NCI-H187 treated with DMSO at 0.1 percent for 48 hours (cell line): Measurements from ENCODE around the gene MTCL1.
A peak's percentile ranks its signal among the peaks of the same experiment; 100 is the strongest.
"Not testable (repeated sequence)": the region's sequence is repeated elsewhere in the genome, so short reads cannot be mapped to it uniquely, and the experiment has no call there.

Experiments used
- DNase-seq: peaks from one replicate; lab custom pipeline; 2025; lab: John Stamatoyannopoulos, UW

The MTCL1 gene

DNA sequence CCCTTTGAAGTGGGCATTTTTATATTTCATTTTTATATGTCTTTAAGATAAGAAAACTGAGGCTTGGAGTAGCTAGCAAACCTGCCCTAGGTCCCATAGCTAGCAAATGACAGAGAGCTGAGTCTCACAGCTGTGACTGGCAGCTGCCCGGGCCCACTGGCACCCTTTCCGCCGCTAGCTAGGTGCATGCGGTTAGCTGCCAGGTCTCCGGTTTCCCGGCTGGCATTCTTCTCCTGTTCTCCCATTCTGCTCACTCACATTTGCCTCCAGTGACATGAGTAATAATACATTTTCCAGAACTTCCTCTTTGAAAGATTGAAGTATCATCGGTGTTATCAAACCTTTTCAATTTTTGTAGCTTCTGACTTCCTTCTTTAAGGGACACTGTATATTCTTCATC is 38.7 kb downstream of the MTCL1 start:
- DNase-seq, result no peak

DNA sequence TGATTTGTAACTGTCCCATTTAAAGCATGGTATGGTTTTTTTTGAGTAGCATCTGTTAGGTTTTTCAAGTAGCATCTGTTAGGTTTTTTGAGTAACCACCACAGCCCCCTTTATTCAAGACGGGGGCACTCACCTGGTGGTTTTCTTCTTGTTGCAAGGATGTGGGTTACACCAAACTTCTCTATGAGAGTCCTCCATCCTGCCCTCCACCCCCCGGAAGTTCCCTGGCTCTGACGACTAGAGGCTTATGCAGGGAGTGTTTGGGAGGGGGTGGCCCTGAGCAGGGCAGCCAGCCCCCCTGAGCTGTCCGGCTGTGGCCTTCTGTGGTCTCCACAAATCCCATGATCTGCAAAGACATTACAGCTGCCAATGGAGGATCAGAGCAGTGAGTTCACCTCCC is 39.3 kb downstream of the MTCL1 start:
- no peak for DNase-seq

DNA sequence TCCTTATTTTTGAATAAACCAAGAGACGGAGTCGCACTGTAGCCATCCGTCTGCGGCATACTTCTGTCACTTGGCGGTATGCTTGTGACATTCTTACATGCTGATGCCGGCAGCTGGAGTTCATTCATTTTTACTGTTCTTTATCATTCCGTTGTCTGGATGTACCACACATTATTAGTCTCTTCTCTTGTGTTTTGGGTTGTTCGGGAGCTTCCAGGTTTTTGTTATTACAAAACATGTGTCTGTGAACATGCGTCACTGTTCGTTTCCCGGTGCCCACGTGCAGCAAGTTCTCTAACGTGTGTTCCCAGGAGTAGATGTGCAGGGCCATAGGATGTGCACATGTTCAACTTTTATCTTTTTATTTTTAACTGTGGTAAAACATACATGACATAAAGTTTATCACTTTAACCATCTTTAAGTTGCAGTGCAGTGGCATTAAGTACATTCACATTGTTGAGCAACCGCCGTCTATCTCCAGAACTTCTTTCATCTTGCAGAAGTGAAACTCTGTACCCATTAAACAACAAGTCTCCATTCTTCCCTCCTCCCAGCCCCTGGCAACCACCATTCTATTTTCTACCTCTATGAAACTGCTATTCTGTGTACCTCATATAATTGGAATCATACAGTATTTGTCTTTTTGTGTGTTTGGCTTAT is 40.1 kb downstream of the MTCL1 start:
- DNase-seq, result no peak

DNA sequence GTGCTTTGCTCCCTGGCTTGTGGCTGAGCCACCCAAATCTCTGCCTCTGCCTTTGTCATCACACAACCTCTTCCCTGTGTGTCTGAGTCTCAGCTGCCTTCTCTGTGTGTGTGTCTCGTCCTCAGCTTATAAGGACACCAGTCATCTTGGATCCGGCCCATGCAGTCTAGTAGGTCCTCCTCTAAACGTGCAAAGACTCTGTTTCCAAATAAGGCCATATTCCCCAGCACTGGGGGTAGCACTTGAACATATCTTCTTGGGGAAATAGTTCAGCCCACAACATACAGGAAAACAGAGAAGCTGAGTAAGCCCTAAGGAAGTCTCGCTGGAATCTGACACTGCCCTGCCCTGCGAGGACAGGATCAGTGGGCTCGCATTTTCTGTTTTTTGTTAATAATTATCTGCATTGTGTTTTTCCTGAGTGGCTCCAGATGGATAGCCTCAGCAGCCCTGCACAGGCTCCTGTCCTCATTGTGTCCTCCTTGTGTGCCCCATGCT is 42.1 kb downstream of the MTCL1 start:
- DNase-seq, result no peak

DNA sequence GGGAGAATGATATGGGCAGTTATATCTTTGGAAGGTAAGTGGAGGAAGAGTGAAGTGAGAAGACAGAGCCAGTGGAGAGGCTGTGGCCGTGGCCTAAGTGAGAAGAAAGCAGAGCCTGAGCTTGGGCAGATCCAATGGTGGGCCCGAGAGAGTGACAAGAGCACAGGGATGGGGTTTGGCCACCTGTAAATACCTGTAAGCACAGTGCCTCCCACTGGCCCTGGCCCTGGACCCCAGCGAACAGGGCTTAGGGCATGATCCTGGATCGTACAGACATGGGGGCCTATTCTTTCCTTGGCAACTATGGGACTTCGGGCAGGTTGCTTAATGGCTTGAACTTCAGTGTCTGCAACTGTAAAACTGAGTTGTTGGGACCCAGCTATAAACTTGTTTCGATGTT is 44.1 kb downstream of the MTCL1 start:
- no peak for DNase-seq

DNA sequence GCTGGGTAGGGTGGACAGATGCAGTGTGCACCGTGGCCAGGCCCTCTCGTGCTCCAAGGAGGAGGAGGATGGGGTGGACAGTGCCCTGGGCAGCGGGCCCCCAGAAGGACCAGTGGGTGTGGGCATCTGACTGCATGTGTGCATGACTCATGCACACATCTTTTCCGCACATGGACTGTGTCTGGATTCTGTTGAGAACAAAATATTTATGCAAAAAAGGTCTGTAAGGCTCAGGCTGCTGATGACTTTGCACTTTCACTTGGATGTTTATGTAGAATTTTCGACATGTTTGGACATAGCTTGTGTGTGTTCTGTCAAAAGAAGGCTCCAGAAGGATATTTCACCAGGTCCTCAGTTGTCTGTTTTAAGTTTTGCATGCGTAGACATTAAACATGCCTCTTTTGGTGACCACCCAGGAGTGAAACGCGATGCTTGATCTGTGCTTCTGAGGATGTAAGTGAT is 45.6 kb downstream of the MTCL1 start:
- DNase-seq, result no peak

DNA sequence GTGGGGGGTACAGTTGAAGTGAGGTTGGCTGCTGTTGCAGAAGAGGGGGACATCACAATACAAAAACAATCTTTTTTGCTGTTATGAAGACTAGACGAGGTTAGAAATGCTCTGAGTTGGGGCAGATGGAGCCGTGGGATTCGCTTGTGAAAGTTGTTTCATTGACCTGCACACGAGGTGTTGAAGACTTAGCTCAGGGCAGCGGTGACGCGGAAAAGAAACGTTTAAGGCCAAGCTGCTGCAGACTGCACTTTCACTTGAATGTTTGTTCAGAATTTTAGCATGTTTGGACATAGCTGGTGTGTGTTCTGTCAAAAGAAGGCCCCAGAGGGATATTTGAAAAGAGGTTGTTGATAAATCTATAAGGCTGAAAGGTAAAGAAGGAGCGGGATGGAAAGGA is 46.3 kb downstream of the MTCL1 start:
- DNase-seq, result no peak

DNA sequence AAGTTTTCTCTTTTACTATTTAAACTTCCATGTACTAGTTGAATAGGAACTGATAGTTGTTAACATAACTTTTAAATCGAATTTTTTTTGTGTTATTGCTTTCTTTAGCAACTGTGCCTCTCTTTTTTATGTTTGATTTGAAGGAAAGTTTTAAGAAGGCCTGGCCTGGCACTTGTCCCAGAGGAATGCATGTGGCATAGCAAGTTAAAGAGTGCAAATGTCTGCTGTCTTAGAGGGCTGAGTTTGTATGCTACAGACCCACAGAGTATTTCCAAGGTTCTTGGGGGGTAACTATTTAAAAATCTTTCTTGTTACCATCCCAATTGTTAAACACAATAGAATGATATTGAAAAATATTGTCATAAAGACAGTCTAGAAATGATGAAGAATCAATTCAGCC is 47.0 kb downstream of the MTCL1 start:
- DNase-seq, result no peak

DNA sequence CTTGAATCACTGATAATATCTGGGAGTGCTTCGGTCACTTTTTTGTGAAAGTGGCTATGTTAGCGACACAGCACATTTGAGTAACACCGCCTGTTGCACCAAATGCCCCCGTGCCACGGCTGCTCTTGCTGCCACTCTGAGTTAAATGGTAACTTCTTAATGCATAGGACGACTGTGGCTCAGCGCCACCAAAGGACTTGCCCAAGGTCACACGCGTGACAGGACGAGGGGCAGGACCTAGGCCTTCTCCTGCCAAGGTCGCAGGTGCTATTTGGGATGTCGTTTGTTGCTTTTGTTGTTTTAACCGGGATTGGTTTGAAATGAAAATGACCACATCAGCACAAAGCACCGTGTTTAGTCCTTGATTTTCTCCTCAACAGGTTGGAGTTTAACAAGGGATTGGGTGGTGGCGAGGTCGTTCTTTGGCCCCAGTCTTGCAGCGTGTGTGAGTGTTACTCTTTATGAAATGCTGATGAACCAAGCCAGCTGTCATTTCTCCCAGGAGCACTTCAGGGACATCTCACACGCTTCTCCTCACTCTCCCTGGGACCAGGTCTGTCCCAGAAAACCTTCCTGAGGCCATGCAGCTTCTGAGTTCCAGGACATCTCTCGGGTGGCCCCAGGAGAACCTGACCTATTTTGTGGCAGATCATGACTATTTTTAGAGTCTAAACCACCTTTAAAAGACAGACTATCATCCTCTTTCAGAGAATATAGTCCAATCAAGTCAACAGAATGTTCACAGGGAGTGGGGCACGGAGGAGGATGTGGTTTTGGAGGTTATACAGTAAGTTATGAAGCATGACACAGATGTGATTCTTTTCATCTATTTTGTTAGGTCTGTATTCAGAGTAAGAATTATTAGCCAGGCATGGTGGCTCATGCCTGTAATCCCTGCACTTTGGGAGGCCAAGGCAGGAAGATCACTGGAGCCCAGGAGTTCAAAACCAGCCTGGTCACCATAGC is 49.9 kb downstream of the MTCL1 start:
- DNase-seq, result no peak

DNA sequence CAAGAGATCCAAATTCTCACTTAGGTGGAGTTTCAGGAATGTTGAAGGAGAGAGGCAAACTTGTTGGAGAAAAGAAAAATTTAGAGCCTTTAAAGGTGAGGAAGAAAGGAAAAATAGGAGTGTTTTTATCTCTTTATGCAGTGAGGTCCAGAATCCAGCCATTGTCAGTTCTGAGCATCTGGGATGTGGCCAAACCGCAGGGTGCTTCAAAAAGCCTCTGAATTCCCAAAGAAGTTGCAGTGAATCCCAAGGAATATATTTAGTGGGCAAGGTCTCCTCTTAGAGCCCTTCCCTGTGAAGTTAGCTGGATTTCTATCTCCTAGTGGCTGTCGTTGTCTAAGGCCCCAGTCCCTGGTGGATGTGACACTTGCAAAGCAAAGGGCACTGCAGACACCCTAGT is 51.2 kb downstream of the MTCL1 start:
- no peak for DNase-seq

DNA sequence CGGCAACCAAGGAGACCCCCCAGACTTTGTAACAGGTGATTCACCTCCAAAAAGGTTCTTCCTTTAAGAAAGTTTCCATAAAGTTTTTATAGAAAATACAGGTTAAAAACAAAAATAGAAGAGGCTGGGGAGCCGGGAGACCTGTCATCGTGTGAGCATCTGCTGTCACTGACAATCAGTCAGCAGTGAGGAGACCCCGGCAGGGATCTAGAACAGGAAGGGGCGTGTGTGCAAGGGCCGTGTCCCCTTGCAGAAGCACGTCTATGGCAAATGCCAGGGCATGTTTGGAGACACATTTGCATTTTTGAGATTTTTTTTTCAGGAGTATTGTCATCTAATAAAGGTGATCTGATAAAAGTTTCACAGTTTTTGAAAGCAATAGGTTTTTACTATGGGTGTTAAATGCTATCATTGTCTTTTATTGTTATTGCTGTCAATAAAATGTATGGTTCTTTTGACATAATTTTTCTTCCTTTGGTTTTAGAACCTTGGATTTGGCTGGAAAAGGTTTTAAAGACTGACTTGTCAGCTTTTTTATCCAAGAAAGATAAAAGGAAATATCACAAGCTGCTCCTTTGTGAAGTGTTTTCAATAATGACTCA is 52.1 kb downstream of the MTCL1 start:
- no peak for DNase-seq

DNA sequence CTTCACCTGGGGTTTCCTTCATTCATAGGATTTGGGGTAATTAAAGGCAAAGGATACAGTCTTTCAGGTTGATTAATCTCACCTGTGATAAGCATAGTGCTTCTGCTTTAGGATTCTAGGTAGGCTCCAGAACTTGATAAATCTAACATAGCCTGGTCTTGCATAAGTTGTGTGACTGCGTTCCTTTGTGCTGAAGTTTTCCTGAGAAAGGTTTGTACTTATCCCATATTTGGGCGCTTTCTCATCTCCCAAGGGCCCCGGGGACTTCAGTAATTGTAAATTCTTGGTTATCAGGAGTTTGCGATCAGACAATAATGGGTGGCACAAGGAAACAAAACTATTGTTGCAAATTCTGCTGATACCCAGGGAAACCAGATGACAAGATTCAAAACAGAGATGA is 53.1 kb downstream of the MTCL1 start:
- no peak for DNase-seq

DNA sequence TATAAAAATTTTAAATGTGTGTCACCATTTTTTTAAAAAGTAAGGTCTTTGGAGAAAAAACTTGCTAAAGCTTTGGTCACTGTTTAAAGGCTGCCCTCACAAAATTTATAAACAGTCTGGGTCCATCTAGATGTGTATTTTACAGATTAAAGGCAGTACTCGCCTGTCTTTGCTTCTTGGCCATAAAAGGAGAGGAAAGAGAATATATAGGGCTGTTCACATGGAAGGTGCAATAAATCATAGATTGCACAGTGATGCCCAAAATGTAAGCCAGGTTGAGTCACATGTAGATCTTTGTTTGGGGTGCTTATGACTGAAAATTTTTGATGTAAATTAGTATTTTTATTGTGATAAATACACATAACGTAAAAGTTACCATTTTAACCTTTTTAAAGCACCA is 55.6 kb downstream of the MTCL1 start:
- no peak for DNase-seq

DNA sequence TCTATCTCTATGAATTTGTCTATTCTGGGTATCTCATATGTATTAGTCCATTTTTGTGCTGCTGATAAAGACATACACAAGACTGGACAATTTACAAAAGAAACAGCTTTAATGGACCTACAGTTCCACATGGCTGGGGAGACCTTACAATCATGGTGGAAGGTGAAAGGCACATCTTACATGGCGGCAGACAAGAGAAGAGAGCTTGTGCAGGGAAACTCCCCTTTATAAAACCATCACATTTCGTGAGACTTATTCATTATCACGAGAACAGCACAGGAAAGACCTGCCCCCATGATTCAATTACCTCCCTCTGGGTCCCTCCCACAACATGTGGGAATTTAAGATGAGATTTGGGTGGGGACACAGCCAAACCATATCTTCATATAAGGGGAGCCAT is 56.2 kb downstream of the MTCL1 start:
- not testable (repeated sequence) for DNase-seq

DNA sequence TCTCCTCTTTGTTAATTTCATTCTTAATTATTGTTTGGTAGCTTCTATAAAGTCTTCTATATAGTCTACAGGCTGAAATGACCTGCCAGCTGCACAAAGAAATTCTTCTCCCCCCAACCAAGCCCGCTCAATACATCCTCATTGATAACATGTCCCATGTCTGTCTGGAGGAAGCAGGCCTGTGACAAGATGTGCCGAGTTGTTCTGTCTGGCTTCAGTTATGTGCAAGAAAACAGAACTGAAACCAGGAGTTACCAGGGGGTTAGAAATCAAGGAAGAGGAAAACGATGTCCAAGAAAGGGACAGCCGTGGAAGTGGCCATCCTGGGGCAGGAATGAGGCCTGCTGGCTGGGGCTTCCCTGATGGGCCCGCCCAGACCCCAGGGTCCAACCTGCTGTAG is 57.6 kb downstream of the MTCL1 start:
- DNase-seq, result no peak

DNA sequence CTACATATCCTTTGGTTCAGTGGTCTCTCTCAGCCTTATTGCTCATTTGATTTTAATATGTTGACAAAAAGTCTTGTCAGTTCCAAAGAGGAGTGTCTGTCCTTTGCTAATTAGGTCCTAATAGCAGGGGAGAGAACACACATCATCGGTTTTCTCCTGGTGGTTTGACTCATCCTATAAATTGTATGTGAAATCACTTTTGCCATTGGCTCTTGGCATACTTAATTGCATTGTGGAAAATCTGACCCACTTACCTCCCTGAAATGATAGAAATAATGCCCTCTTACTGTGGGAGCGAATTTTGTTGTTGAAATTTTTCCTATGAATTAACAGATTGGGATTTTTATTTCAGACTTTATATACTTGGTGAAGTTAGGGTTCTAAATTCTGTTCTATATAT is 58.3 kb downstream of the MTCL1 start:
- DNase-seq, result no peak

DNA sequence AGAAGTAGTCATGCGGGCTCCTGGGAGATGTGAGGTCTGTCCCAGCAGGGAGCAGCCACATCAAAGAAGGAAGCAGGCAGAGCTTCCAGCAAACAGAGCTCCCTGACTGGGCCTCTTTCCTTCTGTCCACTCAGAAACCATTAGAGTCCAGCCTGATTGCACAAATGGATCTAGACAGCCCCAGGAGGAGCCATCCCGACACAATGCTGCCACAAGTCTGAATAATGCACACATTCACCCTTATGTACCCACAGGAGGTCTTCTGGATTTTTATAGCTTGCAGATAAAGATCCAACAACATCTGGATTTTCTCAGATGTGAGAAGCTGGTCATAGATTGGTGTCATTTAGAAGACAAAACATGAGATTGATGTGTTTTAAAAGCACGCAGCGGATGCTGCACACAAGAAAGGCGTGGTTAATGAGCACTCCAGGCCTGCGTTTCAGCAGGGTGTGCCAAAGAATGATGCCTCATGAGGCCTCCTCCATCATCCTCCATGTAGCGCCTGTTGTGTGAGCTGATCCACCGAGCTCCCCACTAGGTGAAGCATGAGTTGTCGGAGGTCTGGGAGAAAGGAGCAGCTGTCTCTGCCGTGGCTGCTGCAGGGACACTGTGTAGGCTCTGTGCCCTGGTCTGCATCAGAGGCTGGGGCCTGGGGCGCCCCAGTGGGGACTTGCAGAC is 60.6 kb downstream of the MTCL1 start:
- DNase-seq, result peak; percentile 9

DNA sequence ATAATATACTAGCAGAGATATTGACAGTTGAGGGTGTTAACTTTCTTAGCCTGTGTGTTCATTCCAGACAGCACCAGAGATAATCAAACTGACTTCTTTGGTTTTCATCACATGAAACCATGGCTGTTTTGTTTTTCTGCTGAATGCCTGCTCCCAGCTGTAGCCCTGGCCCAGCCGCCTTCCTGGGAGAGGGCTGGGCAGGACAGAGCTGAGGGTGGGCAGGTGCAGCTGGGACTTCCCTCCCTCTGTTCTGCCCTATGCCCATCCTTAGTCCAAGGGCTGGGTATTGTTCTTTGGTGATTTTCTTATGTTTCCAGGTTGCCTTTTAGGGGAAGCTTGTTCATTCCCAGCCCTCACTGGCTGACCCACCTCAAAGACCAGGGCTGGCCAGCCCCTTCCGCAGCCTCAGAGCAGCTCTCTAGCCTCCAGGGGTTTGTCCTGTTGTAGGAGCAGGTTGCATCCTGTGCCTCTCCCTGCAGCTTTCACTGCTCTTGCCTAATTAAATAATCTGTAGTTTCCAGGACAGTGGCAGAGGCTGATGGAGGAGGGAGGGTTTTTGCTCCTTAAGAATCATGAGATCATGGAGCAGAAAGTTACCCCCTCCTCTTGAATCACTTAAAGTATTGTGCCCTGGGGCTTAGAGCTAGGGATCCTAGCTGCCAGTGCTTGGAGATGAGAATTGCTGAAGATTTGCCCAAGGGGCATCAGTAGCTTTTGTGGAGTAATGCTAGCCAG is 61.4 kb downstream of the MTCL1 start:
- no peak for DNase-seq

DNA sequence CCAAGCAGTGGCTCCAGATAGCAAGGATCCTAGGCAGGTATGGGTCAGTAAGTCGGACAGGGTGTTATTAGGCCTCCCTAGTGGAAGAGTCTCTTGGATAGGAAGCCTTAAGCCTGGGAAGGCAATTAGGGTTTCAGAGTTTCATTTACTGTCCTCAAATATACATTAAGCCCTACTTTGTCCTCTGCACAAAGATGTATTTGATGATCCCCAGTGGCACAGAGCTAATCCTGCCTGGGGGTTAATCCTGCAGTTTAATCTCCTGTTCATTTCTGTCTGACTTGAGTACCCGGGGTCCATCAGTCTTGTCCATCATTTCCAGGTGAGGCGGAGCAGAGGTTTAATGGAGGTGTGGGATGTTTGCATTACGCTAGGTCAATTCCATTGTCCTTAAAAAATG is 62.0 kb downstream of the MTCL1 start:
- DNase-seq, result no peak

DNA sequence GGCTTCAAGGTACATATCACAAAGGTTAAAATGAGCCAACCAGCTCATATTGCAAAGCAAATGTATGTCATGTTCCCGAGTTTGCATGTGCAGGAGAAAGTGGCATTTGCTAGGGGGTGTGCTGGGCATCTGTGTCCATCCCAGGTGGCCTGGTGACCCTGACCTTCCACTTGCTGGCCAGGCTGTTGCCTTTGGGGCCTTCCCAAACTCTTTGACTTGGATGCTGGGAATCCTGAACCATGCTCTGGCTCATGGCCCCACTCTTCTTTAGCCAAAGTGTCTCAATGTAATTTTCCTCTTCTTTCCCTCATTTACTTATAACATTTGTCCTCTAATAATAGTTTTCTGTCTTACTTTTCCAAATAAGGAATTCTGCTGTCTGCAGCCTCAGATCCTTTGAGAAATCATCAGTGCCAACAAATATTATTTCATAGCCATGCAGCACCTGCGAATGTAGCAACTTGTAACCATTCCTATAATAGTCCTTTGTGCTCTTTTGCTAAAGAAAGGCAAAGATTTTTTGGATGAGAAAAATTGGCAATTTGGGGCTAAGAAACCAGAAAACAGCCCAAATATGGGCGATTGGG is 64.2 kb downstream of the MTCL1 start:
- no peak for DNase-seq

DNA sequence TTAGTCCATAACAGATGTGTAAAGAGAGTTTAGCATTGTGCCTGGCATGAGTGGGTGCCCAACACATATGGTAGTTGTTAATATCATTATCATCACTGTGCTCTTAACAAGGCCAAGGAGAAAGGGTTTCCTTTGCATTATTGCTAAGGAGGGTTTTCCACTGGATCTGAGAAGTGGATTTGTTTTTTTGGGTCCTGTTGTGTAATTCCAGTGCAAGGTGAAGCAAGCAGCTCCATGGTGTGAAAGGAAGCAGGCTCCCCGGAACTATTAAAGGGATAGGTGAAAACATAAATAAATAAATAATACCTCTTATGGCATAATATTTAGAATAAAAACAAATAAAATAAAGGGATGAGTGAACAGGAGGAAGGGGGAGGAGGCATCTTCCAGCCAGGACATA is 65.3 kb downstream of the MTCL1 start:
- DNase-seq, result no peak
